A549 (cell line): ENCODE measurements around the gene GPR108. TPM values are rescaled to one million over a fixed set of nuclear protein-coding genes. Genes with fewer than 3 reads are reported as not detected.

ENCODE experiments used
- ATAC-seq, 2 experiments: fragments of 200-7000 bp in 1 of 2; fragments of >200 bp in 1 of 2; cut with Nextera tagmentation in 1 of 2; cut with Tn5 transposase in 1 of 2; 3 replicates each; pipeline versions ENCODE4 v1.8.0 to v1.9.1; 2018 to 2020; ENCODE audit warnings: mild to moderate bottlenecking in 1 of 2, moderate library complexity in 1 of 2
- CTCF ChIA-PET: fragments of 300-600 bp; sonication (Branson Sonifier 250); formaldehyde crosslinking; extraction: SDS; loops from one replicate; lab custom pipeline; 2021; ENCODE audit warnings: antibody characterized with exemption, inconsistent platforms; lab: Yijun Ruan, JAX
- POLR2A ChIA-PET: fragments of 350-600 bp; formaldehyde crosslinking; extraction: SDS; loops from one replicate; lab custom pipeline; 2021; ENCODE audit warnings: antibody characterized with exemption, inconsistent platforms; lab: Yijun Ruan, JAX
- DNase-seq, 2 experiments: peaks; one replicate each; pipeline versions ENCODE4 v3.0.0 to v3.0.0-alpha.2; 2011 to 2016; ENCODE audit warnings: low read depth in 1 of 2, low spot score in 1 of 2
- FAIRE-seq: peaks from 2 replicates; lab custom pipeline; 2011; peaks lifted over from hg19 to GRCh38; lab: Jason Lieb, UNC
- H3K27ac ChIP-seq, 2 experiments: fragments of >200 bp; sonication (Bioruptor Twin); formaldehyde crosslinking; 3 replicates each; pipeline ENCODE4 v1.5.1; 2016 to 2017
- H3K4me1 ChIP-seq: fragments of >200 bp; sonication (Bioruptor Twin); formaldehyde crosslinking; 3 replicates; pipeline ENCODE4 v1.6.1; 2016
- H3K4me2 ChIP-seq: fragments of >200 bp; sonication (Bioruptor Twin); formaldehyde crosslinking; 3 replicates; pipeline ENCODE4 v1.6.1; 2016
- H3K4me3 ChIP-seq: fragments of >200 bp; sonication (Bioruptor Twin); formaldehyde crosslinking; 3 replicates; pipeline ENCODE4 v1.5.1; 2016
- H3K9me3 ChIP-seq: fragments of >200 bp; sonication (Bioruptor Twin); formaldehyde crosslinking; 3 replicates; pipeline ENCODE4 v1.6.1; 2016
- ATOH8 ChIP-seq: fragments of 250-450 bp; sonication (Bioruptor Pico); IDR thresholded peaks from 2 replicates; pipeline ENCODE4 v1.5.0; 2020; ENCODE audit warnings: low read depth, mild to moderate bottlenecking, moderate library complexity
- BCL3 ChIP-seq: fragments of >200 bp; sonication (Bioruptor Twin); formaldehyde crosslinking; IDR thresholded peaks from 3 replicates; pipeline ENCODE4 v1.6.1; 2016
- CBX8 ChIP-seq: fragments of 200-600 bp; sonication (generic); IDR thresholded peaks from 2 replicates; pipeline ENCODE4 v1.6.1; 2016
- CHD2 ChIP-seq: fragments of 150-350 bp; IDR thresholded peaks from 2 replicates; pipeline ENCODE4 v1.6.1; 2014; ENCODE audit warnings: low read length; ENCODE audit not compliant: partially characterized antibody
- CHD4 ChIP-seq: fragments of 200-600 bp; sonication (generic); IDR thresholded peaks from 2 replicates; pipeline ENCODE4 v1.6.1; 2016; ENCODE audit warnings: antibody characterized with exemption, mild to moderate bottlenecking, borderline replicate concordance
- EHMT2 ChIP-seq: fragments of 200-600 bp; sonication (generic); IDR thresholded peaks from 2 replicates; pipeline ENCODE4 v1.6.1; 2016; ENCODE audit warnings: antibody characterized with exemption, low read depth, mild to moderate bottlenecking, moderate library complexity
- EP300 ChIP-seq, 2 experiments: fragments of >200 bp; sonication (Bioruptor Twin); formaldehyde crosslinking; IDR thresholded peaks; 2 replicates in 1 of 2; 3 replicates in 1 of 2; pipeline ENCODE4 v1.6.1; 2016 to 2017
- ESRRA ChIP-seq: fragments of 150-350 bp; IDR thresholded peaks from 2 replicates; pipeline ENCODE4 v1.6.1; 2014; ENCODE audit warnings: mild to moderate bottlenecking, low read length, borderline replicate concordance
- FOSB ChIP-seq: fragments of 250-450 bp; sonication (Bioruptor Pico); IDR thresholded peaks from 2 replicates; pipeline ENCODE4 v1.5.0; 2020; ENCODE audit warnings: mild to moderate bottlenecking, moderate library complexity
- HDAC2 ChIP-seq: fragments of 200-600 bp; sonication (generic); IDR thresholded peaks from 2 replicates; pipeline ENCODE4 v1.6.1; 2016
- HES2 ChIP-seq: fragments of >200 bp; sonication (Bioruptor Twin); formaldehyde crosslinking; IDR thresholded peaks from 2 replicates; pipeline ENCODE4 v1.6.1; 2016
- HOXA7 ChIP-seq: fragments of 250-450 bp; sonication (Bioruptor Pico); IDR thresholded peaks from 2 replicates; pipeline ENCODE4 v1.5.0; 2020; ENCODE audit warnings: mild to moderate bottlenecking, moderate library complexity
- HOXB5 ChIP-seq: fragments of 250-450 bp; sonication (Bioruptor Pico); IDR thresholded peaks from 2 replicates; pipeline ENCODE4 v1.5.0; 2020; ENCODE audit warnings: mild to moderate bottlenecking, moderate library complexity
- JUN ChIP-seq, 2 experiments: fragments of >200 bp; sonication (Bioruptor Twin); formaldehyde crosslinking; IDR thresholded peaks; 2 replicates in 1 of 2; 3 replicates in 1 of 2; pipeline ENCODE4 v1.6.1; 2016 to 2017
- KDM1A ChIP-seq: fragments of 200-600 bp; sonication (generic); IDR thresholded peaks from 2 replicates; pipeline ENCODE4 v1.6.1; 2016; ENCODE audit warnings: low read depth, mild to moderate bottlenecking
- KDM5A ChIP-seq: fragments of 200-600 bp; sonication (generic); IDR thresholded peaks from 2 replicates; pipeline ENCODE4 v1.6.1; 2016; ENCODE audit warnings: antibody characterized with exemption, mild to moderate bottlenecking
- NFE2L2 ChIP-seq: fragments of 150-350 bp; conservative IDR thresholded peaks from 2 replicates; pipeline ENCODE4 v1.6.1; 2014; ENCODE audit warnings: low read length
- NPAS2 ChIP-seq: fragments of 250-450 bp; sonication (Bioruptor Pico); IDR thresholded peaks from 2 replicates; pipeline ENCODE4 v1.8.0; 2022; ENCODE audit warnings: mild to moderate bottlenecking, moderate library complexity, borderline replicate concordance
- NR3C1 ChIP-seq: fragments of >200 bp; sonication (Bioruptor Twin); formaldehyde crosslinking; IDR thresholded peaks from 3 replicates; pipeline ENCODE4 v1.6.1; 2017
- PHF8 ChIP-seq: fragments of 200-600 bp; sonication (generic); IDR thresholded peaks from 2 replicates; pipeline ENCODE4 v1.6.1; 2016; ENCODE audit warnings: low read depth, mild to moderate bottlenecking, antibody characterized with exemption, moderate library complexity, borderline replicate concordance
- POLR2A ChIP-seq: IDR thresholded peaks from 2 replicates; pipeline ENCODE4 v1.6.1; 2012; ENCODE audit warnings: mild to moderate bottlenecking, low read length
- RAD21 ChIP-seq, 2 experiments: fragments of >200 bp in 1 of 2; sonication (Bioruptor Twin) in 1 of 2; formaldehyde crosslinking in 1 of 2; IDR thresholded peaks in 1 of 2; conservative IDR thresholded peaks in 1 of 2; 2 replicates in 1 of 2; 3 replicates in 1 of 2; pipeline ENCODE4 v1.6.1; 2012 to 2018; ENCODE audit warnings: inconsistent platforms in 1 of 2
- RARB ChIP-seq: fragments of 250-450 bp; sonication (Bioruptor Pico); IDR thresholded peaks from 2 replicates; pipeline ENCODE4 v1.8.0; 2021; ENCODE audit warnings: mild to moderate bottlenecking, moderate library complexity
- RCOR1 ChIP-seq: fragments of 150-350 bp; IDR thresholded peaks from 2 replicates; pipeline ENCODE4 v1.6.1; 2014; ENCODE audit warnings: antibody characterized with exemption, low read length, low read depth
- RFX5 ChIP-seq: fragments of 450-650 bp; IDR thresholded peaks from 2 replicates; pipeline ENCODE4 v1.7.1; 2014; ENCODE audit warnings: antibody characterized with exemption, mild to moderate bottlenecking, moderate library complexity
- SMC3 ChIP-seq: fragments of >200 bp; sonication (Bioruptor Twin); formaldehyde crosslinking; IDR thresholded peaks from 3 replicates; pipeline ENCODE4 v1.6.1; 2018; ENCODE audit warnings: inconsistent platforms
- SREBF2 ChIP-seq: fragments of 450-650 bp; IDR thresholded peaks from 2 replicates; pipeline ENCODE4 v1.6.1; 2014; ENCODE audit warnings: mild to moderate bottlenecking, moderate library complexity
- ZSCAN20 ChIP-seq: fragments of 250-450 bp; sonication (Bioruptor Pico); IDR thresholded peaks from 2 replicates; pipeline ENCODE4 v1.8.0; 2022; ENCODE audit warnings: mild to moderate bottlenecking, moderate library complexity
- WGBS: methylation state at CpG from one replicate; pipeline ENCODE4 v1.1.6; 2017; ENCODE audit errors: missing lambda C conversion rate; 5-methylcytosine and 5-hydroxymethylcytosine counted together
- polyA plus RNA-seq, 4 experiments: library from polyadenylated mRNA; depleted of rRNA in 3 of 4; stranded (reverse); fragments of >200 nt; fragmentation: RNase III in 1 of 4; extraction: RNeasy Plus Mini Kit Qiagen cat#74134 plus additional on column Dnase treatment in 1 of 4; gene quantifications; 2 replicates in 3 of 4; 3 replicates in 1 of 4; pipeline ENCODE4 v1.2.3, GENCODE V29; 2011 to 2017
- TF ChIP-seq, protein P1 (sequence below): fragments of 450-650 bp; IDR thresholded peaks from 2 replicates; pipeline ENCODE4 v1.6.1; 2014; ENCODE audit warnings: antibody characterized with exemption
- TF ChIP-seq, protein P2 (sequence below): IDR thresholded peaks from 2 replicates; pipeline ENCODE4 v1.6.1; 2012
- TF ChIP-seq, protein P3 (sequence below): fragments of >200 bp; sonication (Bioruptor Twin); formaldehyde crosslinking; IDR thresholded peaks from 3 replicates; pipeline ENCODE4 v1.5.1; 2016

GPR108 gene
- polyA plus RNA-seq, 2 of the 4 experiments (the other 2 are of a cell fraction): 36.4 to 50.2 TPM

GRCh38 chr19:6686628-6686975 lies 50.8 kb downstream of the GPR108 start:
- 86% methylated on average over 4 of the region's 4 CpGs for WGBS
- H3K4me3 ChIP-seq: no peak overlapping the region
- ATAC-seq (no peak; a peak in 1 of 6 replicates), DNase-seq (no peak), FAIRE-seq (no peak)
- TF ChIP-seq HDAC2 (no peak), POLR2A (no peak), ESRRA (no peak), EHMT2 (no peak), NPAS2 (CRISPR knock-in tag) (no peak), KDM5A (no peak), RCOR1 (no peak), JUN (IDR thresholded peaks at IDR 0.05) (no peak), ATOH8 (CRISPR knock-in tag) (no peak), CBX8 (no peak), CHD4 (no peak), HOXB5 (CRISPR knock-in tag) (no peak), PHF8 (no peak), NR3C1 (no peak), SREBF2 (no peak), NFE2L2 (no peak)
- TF ChIP-seq, protein P1, sequence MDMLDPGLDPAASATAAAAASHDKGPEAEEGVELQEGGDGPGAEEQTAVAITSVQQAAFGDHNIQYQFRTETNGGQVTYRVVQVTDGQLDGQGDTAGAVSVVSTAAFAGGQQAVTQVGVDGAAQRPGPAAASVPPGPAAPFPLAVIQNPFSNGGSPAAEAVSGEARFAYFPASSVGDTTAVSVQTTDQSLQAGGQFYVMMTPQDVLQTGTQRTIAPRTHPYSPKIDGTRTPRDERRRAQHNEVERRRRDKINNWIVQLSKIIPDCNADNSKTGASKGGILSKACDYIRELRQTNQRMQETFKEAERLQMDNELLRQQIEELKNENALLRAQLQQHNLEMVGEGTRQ: no peak
- no peak overlapping the region for H3K4me2 ChIP-seq
- ChIA-PET POLR2A (no interaction called here), CTCF (interaction anchor here (0.7 to 1.2 kb wide), 4 partner anchors 50 to 291 kb away, joined by 3 read pairs; no protein-coding TSS in a partner anchor)
- no peaks in the 10 kb centered on the region for H3K4me1 ChIP-seq
- no peaks in the 10 kb centered on the region for H3K9me3 ChIP-seq
- no peak overlapping the region for H3K27ac ChIP-seq

- no peak for ATAC-seq
- CTCF ChIA-PET: interaction anchor here (0.6 to 1.4 kb wide), 6 partner anchors 50 to 292 kb away, joined by 3 to 5 read pairs (median 3); no protein-coding TSS in a partner anchor
- no peaks in the 10 kb centered on the region for H3K9me3 ChIP-seq
- no peak for DNase-seq
- H3K27ac ChIP-seq: no peak overlapping the region
- H3K4me3 ChIP-seq: no peak overlapping the region
- TF ChIP-seq RFX5 (no peak), SMC3 (no peak), HES2 (no peak), ZSCAN20 (CRISPR knock-in tag) (no peak), NR3C1 (no peak), KDM1A (no peak), RARB (CRISPR knock-in tag) (no peak), CHD2 (no peak)
- FAIRE-seq: no peak
- POLR2A ChIA-PET: no interaction called here
- no peaks in the 10 kb centered on the region for H3K4me1 ChIP-seq
- H3K4me2 ChIP-seq: no peak overlapping the region
- 75% methylated on average over 15 of the region's 15 CpGs for WGBS
Observed at GRCh38 chr19:6685962-6686627, 51.3 kb downstream of the GPR108 start.

DNA sequence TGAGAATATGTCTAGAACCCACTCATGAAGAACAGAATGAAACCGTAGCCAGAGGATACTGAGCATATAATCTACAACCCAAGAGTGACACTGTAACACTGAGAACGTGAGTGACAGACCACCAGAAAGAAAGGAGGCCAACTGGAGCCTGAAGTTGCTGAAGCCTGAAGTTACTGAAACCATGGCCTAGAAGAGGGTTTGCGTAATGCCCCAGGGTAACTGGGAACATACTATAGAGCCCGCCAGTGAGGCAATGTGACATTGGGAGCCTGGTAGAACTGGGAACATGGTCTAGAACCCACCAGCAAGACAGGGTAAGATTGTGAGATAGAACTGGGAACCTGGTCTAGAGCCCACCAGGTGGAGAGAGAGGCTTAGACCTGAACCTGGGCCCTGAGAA lies 51.9 kb downstream of the GPR108 start:
- Histone ChIP-seq H3K4me3 (no peak overlapping the region), H3K4me2 (no peak overlapping the region), H3K27ac (no peak overlapping the region), H3K9me3 (no peaks in the 10 kb centered on the region), H3K4me1 (no peaks in the 10 kb centered on the region)
- ChIA-PET CTCF (interaction anchor here (0.6 to 1.4 kb wide), 3 partner anchors 52 to 178 kb away, joined by 3 to 5 read pairs (median 4); no protein-coding TSS in a partner anchor), POLR2A (no interaction called here)
- FAIRE-seq (no peak), DNase-seq (no peak), ATAC-seq (no peak)
- WGBS: 78% methylated on average over 4 of the region's 4 CpGs
- TF ChIP-seq HOXA7: no peak
- TF ChIP-seq EP300 (IDR thresholded peaks at IDR 0.05): no peak
- no peak for TF ChIP-seq RCOR1
- TF ChIP-seq RAD21 (conservative IDR thresholded peaks at IDR 0.05 in 1 of 2, IDR thresholded peaks at IDR 0.05 in 1 of 2): no peak
- no peak for TF ChIP-seq FOSB (CRISPR knock-in tag)
- TF ChIP-seq BCL3: no peak
- TF ChIP-seq HOXB5 (CRISPR knock-in tag): no peak
- TF ChIP-seq, protein P2, sequence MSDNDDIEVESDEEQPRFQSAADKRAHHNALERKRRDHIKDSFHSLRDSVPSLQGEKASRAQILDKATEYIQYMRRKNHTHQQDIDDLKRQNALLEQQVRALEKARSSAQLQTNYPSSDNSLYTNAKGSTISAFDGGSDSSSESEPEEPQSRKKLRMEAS: no peak
- no peak for TF ChIP-seq KDM5A
- no peak for TF ChIP-seq PHF8
- TF ChIP-seq, protein P1: no peak
- TF ChIP-seq, protein P3, sequence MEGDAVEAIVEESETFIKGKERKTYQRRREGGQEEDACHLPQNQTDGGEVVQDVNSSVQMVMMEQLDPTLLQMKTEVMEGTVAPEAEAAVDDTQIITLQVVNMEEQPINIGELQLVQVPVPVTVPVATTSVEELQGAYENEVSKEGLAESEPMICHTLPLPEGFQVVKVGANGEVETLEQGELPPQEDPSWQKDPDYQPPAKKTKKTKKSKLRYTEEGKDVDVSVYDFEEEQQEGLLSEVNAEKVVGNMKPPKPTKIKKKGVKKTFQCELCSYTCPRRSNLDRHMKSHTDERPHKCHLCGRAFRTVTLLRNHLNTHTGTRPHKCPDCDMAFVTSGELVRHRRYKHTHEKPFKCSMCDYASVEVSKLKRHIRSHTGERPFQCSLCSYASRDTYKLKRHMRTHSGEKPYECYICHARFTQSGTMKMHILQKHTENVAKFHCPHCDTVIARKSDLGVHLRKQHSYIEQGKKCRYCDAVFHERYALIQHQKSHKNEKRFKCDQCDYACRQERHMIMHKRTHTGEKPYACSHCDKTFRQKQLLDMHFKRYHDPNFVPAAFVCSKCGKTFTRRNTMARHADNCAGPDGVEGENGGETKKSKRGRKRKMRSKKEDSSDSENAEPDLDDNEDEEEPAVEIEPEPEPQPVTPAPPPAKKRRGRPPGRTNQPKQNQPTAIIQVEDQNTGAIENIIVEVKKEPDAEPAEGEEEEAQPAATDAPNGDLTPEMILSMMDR: no peak
